Vagina (tissue), 2 donors: Measurements from ENCODE around the gene EEF1AKMT3. TPM values are rescaled to one million over a fixed set of nuclear protein-coding genes. Genes with fewer than 3 reads are reported as not detected.

Experiments used
- DNase-seq, 2 donors: peaks; one replicate each; pipeline ENCODE4 v3.0.0-alpha.2; 2017; ENCODE audit errors: extremely low spot score in 2 of 2
- H3K27ac ChIP-seq: fragments of 200-600 bp; sonication (generic); one replicate; pipeline ENCODE4 v1.5.1; 2019
- H3K27me3 ChIP-seq: fragments of 200-600 bp; sonication (generic); one replicate; pipeline ENCODE4 v1.5.1; 2019
- H3K36me3 ChIP-seq, 2 donors: fragments of 200-600 bp; sonication (generic); one replicate each; pipeline ENCODE4 v1.5.1; 2017 to 2019
- H3K4me1 ChIP-seq: fragments of 200-600 bp; sonication (generic); one replicate; pipeline ENCODE4 v1.5.1; 2019
- H3K4me3 ChIP-seq, 2 donors: fragments of 200-600 bp; sonication (generic); 1 replicate in 1 of 2; 2 replicates in 1 of 2; pipeline ENCODE4 v1.5.1; 2016 to 2019
- H3K9me3 ChIP-seq: fragments of 200-600 bp; sonication (generic); one replicate; pipeline ENCODE4 v1.5.1; 2019
- POLR2A ChIP-seq, 2 donors: fragments of 450-650 bp; IDR thresholded peaks; one replicate each; pipeline ENCODE4 v1.6.1; 2017; ENCODE audit warnings: antibody characterized with exemption in 2 of 2, mild to moderate bottlenecking in 2 of 2, moderate library complexity in 2 of 2
- POLR2AphosphoS5 ChIP-seq, 2 donors: sonication (generic); formaldehyde crosslinking; IDR thresholded peaks; one replicate each; pipeline ENCODE4 v1.9.0; 2017; ENCODE audit warnings: antibody characterized with exemption in 2 of 2, mild to moderate bottlenecking in 2 of 2, low read depth in 1 of 2; ENCODE audit not compliant: insufficient read depth in 1 of 2
- intact Hi-C: fragments of 100-400 bp; cut with DNase I; formaldehyde crosslinking; loops from one replicate; pipeline ENCODE4 v1.15.1; 2023
- microRNA counts, 2 donors: library from miRNA; unstranded; fragments of <30 nt; microRNA quantifications; one replicate each; lab custom pipeline; 2016 to 2017
- microRNA-seq: library from miRNA; unstranded; fragments of <30 nt; microRNA quantifications from one replicate; pipeline ENCODE4, GENCODE V29; 2017; ENCODE audit warnings: borderline number of aligned reads, borderline replicate concordance
- small RNA-seq: library from RNA; depleted of rRNA; stranded (forward); fragments of <200 nt; gene quantifications from one replicate; pipeline ENCODE3, GENCODE V24; 2016
- total RNA-seq: library from RNA; depleted of rRNA; stranded (reverse); fragments of >200 nt; gene quantifications from one replicate; pipeline ENCODE4 v1.2.3, GENCODE V29; 2016
- TF ChIP-seq, protein P1 (sequence below), 3 experiments: fragments of 450-650 bp in 2 of 3; fragments of 200-600 bp in 1 of 3; sonication (generic) in 1 of 3; IDR thresholded peaks; one replicate each; pipeline ENCODE4 v1.5.1; 2017 to 2019; ENCODE audit warnings: antibody characterized with exemption in 3 of 3, mild to moderate bottlenecking in 2 of 3, moderate library complexity in 2 of 3

EEF1AKMT3 gene
- total RNA-seq, 1 donor from 2014 or later = 9.3 TPM

DNA sequence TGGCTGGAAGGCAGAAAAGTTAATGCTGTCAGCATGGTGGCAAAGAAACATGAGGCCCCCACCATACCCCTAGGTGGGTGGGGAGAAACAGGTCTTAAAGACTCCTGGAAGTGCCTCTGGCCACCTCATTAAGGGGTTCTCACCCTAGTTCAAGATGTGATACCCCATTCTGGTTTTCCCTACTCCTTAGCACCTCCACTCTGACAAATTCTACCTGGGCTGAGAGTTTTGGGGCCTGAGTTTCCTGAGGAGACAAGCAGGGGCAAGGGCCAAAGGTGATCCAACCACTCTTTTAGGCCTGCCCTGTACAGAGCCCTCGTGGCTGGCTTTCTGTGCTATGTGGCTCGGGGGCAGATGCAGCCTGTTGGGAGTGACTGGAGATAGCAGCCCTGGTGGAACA, 54.0 kb downstream of the EEF1AKMT3 start:
- Histone ChIP-seq H3K27me3 (no peaks in the 10 kb centered on the region), H3K4me1 (peaks cover 65% of the 10 kb centered on the region), H3K27ac (no peak overlapping the region), H3K36me3 (peaks cover 3 to 83% of the 10 kb centered on the region in 2 donors), H3K4me3 (no peak overlapping the region), H3K9me3 (no peaks in the 10 kb centered on the region)
- DNase-seq = no peak
- intact Hi-C loops = no loop called here
- TF ChIP-seq, protein P1, sequence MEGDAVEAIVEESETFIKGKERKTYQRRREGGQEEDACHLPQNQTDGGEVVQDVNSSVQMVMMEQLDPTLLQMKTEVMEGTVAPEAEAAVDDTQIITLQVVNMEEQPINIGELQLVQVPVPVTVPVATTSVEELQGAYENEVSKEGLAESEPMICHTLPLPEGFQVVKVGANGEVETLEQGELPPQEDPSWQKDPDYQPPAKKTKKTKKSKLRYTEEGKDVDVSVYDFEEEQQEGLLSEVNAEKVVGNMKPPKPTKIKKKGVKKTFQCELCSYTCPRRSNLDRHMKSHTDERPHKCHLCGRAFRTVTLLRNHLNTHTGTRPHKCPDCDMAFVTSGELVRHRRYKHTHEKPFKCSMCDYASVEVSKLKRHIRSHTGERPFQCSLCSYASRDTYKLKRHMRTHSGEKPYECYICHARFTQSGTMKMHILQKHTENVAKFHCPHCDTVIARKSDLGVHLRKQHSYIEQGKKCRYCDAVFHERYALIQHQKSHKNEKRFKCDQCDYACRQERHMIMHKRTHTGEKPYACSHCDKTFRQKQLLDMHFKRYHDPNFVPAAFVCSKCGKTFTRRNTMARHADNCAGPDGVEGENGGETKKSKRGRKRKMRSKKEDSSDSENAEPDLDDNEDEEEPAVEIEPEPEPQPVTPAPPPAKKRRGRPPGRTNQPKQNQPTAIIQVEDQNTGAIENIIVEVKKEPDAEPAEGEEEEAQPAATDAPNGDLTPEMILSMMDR (IDR thresholded peaks at IDR 0.05) = no peak
- TF ChIP-seq POLR2A (IDR thresholded peaks at IDR 0.05) = no peak
- no peak for TF ChIP-seq POLR2AphosphoS5 (IDR thresholded peaks at IDR 0.05; ENCODE audit: insufficient read depth in 1 of 2, low read depth in 1 of 2)

DNA sequence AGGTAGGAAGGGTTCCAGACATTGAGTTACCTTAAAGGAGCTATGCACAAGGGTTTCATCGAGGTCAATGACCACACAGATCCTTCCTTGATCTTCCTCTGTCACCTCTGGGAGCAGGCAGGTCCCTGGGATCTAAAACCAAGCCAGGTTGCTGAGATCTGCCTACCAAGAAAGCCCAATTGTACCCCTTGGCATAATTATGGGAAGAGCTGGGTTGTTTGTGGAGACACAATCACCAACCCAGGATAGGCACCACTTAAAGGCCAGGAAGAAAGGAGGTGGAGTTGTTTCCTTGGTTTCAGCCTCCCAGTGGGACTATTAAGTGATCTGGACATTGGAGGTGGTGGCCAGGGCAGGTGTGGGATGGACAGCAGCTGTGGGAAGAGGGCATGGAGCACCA, 54.6 kb downstream of the EEF1AKMT3 start:
- DNase-seq = no peak
- intact Hi-C loops = no loop called here
- Histone ChIP-seq H3K9me3 (no peaks in the 10 kb centered on the region), H3K4me3 (no peak overlapping the region), H3K4me1 (peaks cover 65% of the 10 kb centered on the region), H3K36me3 (peaks cover 3 to 77% of the 10 kb centered on the region in 2 donors), H3K27me3 (no peaks in the 10 kb centered on the region), H3K27ac (no peak overlapping the region)
- TF ChIP-seq POLR2A (IDR thresholded peaks at IDR 0.05) = no peak
- TF ChIP-seq, protein P1 (IDR thresholded peaks at IDR 0.05) = no peak
- TF ChIP-seq POLR2AphosphoS5 (IDR thresholded peaks at IDR 0.05; ENCODE audit: insufficient read depth in 1 of 2, low read depth in 1 of 2) = no peak

DNA sequence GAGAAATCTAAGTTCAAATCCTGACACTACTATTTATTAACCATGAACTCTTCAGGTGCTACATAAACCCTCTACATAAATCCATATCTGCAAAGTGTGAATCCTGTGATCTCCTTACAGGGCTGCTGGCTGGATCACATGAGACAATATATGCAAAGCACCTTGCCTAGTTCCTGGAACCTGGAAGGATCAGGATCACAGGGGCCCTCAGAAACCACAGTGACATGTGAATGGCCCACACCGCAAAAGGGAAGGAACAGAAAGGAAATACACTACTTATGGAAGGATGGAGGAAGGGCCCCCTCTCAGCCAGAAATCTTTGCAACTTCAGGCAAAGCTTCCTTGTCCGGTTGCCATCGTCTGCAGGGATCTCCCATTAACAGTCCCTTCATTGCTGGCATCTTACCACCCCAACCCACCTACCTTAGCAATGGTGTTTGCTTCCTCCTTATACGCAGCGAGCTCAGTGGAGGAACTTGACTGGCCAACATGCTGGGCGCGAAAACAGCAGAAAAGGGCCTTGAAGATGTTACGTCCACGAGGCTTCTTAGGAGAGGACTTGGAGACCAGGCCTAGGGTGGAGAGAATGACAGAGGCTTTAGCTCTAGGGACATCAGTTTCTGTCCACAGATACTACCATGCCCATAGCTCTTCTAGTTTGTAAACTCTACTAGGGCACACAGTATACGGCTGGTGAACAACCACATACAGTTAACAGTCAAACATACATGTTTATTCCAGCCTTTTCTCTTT, 56.8 kb downstream of the EEF1AKMT3 start:
- TF ChIP-seq POLR2A (IDR thresholded peaks at IDR 0.05) (no peak), POLR2AphosphoS5 (IDR thresholded peaks at IDR 0.05; ENCODE audit: insufficient read depth in 1 of 2, low read depth in 1 of 2) (no peak)
- TF ChIP-seq, protein P1 (IDR thresholded peaks at IDR 0.05) = no peak
- Histone ChIP-seq H3K27me3 (no peaks in the 10 kb centered on the region), H3K27ac (no peak overlapping the region), H3K9me3 (no peaks in the 10 kb centered on the region), H3K36me3 (peaks cover 3 to 55% of the 10 kb centered on the region in 2 donors), H3K4me1 (peaks cover 68% of the 10 kb centered on the region), H3K4me3 (no peak overlapping the region)
- intact Hi-C loops = no loop called here
- no peak for DNase-seq

DNA sequence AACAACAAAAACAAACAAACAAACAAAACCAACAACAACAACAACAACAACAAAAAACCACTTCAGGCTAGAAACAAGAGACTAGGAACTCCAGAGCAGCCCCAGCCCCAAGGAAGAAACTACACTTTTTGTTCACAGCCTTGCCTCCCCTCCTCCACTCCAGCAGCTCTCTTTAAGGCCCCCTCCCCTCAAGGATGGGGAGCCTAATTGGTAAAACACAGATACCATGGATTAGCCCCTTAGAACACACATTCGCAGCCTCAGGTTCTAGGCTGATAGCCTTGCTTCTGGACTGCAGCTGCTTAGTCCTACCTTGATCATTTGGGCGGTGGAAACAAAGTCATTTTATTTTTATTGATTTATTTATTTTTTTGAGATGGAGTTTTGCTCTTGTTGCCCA, 58.0 kb downstream of the EEF1AKMT3 start:
- Histone ChIP-seq H3K4me1 (peaks cover 80% of the 10 kb centered on the region), H3K27me3 (no peaks in the 10 kb centered on the region), H3K27ac (peak overlapping the region; percentile 73), H3K36me3 (peaks cover 3 to 43% of the 10 kb centered on the region in 2 donors), H3K9me3 (no peaks in the 10 kb centered on the region), H3K4me3 (no peak overlapping the region)
- no peak for DNase-seq
- intact Hi-C loops = loop anchor here (5.0 to 10.0 kb wide), 2 partner anchors 56 to 67 kb away; partner anchors contain the start of genes EEF1AKMT3 and METTL1
- TF ChIP-seq POLR2AphosphoS5 (IDR thresholded peaks at IDR 0.05; ENCODE audit: insufficient read depth in 1 of 2, low read depth in 1 of 2) (no peak), POLR2A (IDR thresholded peaks at IDR 0.05) (no peak)
- TF ChIP-seq, protein P1 (IDR thresholded peaks at IDR 0.05) = no peak

MicroRNA genes within 50 kb of the gene (microRNA counts, 767-probe panel; counts per million panel counts)
- microRNA hsa-miR-26a-5p (lab: Ali Mortazavi, UCI) = 6,983 to 7,513 counts per million in 2 donors

Small RNA genes lying within 50 kb of the gene (microRNA-seq; reads per million reads assigned to microRNA genes)
- gene MIR26A2 = 205 reads per million, percentile 61 among the genes with 10 or more reads in this experiment
- gene MIR6759 = not detected

Small RNA genes lying within 50 kb of the gene (small RNA-seq; reads per million reads assigned to genes)
- gene MIR26A2 (3.0 reads per million, percentile 75 among the genes with 10 or more reads in this experiment), gene RNU6-1083P (not detected)

Other genes starting within 250 kb of the EEF1AKMT3 start
- 26.8 TPM for gene MBD6, start 249.8 kb upstream of the EEF1AKMT3 start, total RNA-seq
- gene DCTN2, start 225.4 kb upstream of the EEF1AKMT3 start, total RNA-seq = 131 TPM
- 4.4 TPM for gene KIF5A, start 222.6 kb upstream of the EEF1AKMT3 start, total RNA-seq
- gene PIP4K2C, start 181.4 kb upstream of the EEF1AKMT3 start, total RNA-seq = 16.7 TPM
- gene DTX3, start 167.8 kb upstream of the EEF1AKMT3 start, total RNA-seq = 22.1 TPM
- gene ARHGEF25, start 161.2 kb upstream of the EEF1AKMT3 start, total RNA-seq = 28.7 TPM
- gene B4GALNT1, start 139.4 kb upstream of the EEF1AKMT3 start, total RNA-seq = 7.6 TPM
- gene OS9, start 78.5 kb upstream of the EEF1AKMT3 start, total RNA-seq = 105 TPM
- 1.5 TPM for gene AGAP2, start 33.9 kb upstream of the EEF1AKMT3 start, total RNA-seq
- gene TSPAN31, start 27.6 kb upstream of the EEF1AKMT3 start, total RNA-seq = 67.0 TPM
- 102 TPM for gene CDK4, start 20.3 kb upstream of the EEF1AKMT3 start, total RNA-seq
- gene MARCHF9, start 17.5 kb upstream of the EEF1AKMT3 start, total RNA-seq = 8.3 TPM
- 1.7 TPM for gene CYP27B1, start 5.5 kb upstream of the EEF1AKMT3 start, total RNA-seq
- gene METTL1, start 509 bp upstream of the EEF1AKMT3 start, total RNA-seq = 10.8 TPM
- gene TSFM, start 10.2 kb downstream of the EEF1AKMT3 start, total RNA-seq = 17.9 TPM
- 5.2 TPM for gene AVIL, start 46.1 kb downstream of the EEF1AKMT3 start, total RNA-seq
- 108 TPM for gene CTDSP2, start 74.1 kb downstream of the EEF1AKMT3 start, total RNA-seq
- gene ATP23, start 169.0 kb downstream of the EEF1AKMT3 start, total RNA-seq = 31.9 TPM